ENCODE data around the gene SH3GL3. TPM values are rescaled to one million over a fixed set of nuclear protein-coding genes. Genes with fewer than 3 reads are reported as not detected.

The SH3GL3 gene
- total RNA-seq, 2 donors from 2014 or later = 3.5 to 3.8 TPM

DNA sequence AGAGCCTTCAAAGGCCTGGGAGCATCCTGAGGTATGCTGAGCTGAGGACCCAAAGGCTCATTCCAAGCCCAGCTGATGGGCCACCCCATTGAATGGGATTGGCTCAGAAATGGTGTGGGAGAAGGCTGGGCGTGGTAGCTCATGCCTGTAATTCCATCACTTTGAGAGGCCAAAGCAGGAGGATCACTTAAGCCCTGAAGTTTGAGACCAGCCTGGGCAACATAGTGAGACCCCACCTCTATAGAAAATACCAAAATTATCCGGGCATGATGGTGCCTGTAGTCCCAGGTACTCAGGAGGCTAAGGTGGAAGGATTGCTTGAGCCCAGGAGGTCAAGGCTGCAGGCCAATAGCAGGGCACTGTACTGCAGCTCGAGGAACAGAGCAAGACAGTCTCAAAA lies 163.0 kb downstream of the SH3GL3 start:
- H3K36me3 ChIP-seq (ENCODE audit: control insufficient read depth, insufficient read depth, low read length) = no peaks in the 10 kb centered on the region
- no peak overlapping the region for H3K4me3 Mint-ChIP-seq
- no peak overlapping the region for H3K27ac Mint-ChIP-seq
- H3K36me3 Mint-ChIP-seq (ENCODE audit: low read depth) = no peaks in the 10 kb centered on the region
- H3K27me3 ChIP-seq (ENCODE audit: control insufficient read depth, insufficient read depth, low read length, poor library complexity, severe bottlenecking) = no peaks in the 10 kb centered on the region
- DNase-seq = no peak
- no peaks in the 10 kb centered on the region for H3K9me3 ChIP-seq (ENCODE audit: control insufficient read depth, low read length)
- no peaks in the 10 kb centered on the region for H3K27me3 Mint-ChIP-seq (ENCODE audit: insufficient read depth)
- TF ChIP-seq, protein P1, sequence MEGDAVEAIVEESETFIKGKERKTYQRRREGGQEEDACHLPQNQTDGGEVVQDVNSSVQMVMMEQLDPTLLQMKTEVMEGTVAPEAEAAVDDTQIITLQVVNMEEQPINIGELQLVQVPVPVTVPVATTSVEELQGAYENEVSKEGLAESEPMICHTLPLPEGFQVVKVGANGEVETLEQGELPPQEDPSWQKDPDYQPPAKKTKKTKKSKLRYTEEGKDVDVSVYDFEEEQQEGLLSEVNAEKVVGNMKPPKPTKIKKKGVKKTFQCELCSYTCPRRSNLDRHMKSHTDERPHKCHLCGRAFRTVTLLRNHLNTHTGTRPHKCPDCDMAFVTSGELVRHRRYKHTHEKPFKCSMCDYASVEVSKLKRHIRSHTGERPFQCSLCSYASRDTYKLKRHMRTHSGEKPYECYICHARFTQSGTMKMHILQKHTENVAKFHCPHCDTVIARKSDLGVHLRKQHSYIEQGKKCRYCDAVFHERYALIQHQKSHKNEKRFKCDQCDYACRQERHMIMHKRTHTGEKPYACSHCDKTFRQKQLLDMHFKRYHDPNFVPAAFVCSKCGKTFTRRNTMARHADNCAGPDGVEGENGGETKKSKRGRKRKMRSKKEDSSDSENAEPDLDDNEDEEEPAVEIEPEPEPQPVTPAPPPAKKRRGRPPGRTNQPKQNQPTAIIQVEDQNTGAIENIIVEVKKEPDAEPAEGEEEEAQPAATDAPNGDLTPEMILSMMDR (conservative IDR thresholded peaks at IDR 0.05) = no peak
- WGBS, 2 experiments (ENCODE audit: insufficient coverage in 1 of 2, insufficient read length in 1 of 2) = 88 to 92% methylated on average over 2 to 3 of the region's 3 CpGs
- no peak overlapping the region for H3K9ac ChIP-seq (ENCODE audit: extremely low read depth, low read length, poor library complexity, severe bottlenecking)
- no peaks in the 10 kb centered on the region for H3K4me1 ChIP-seq (ENCODE audit: control insufficient read depth, insufficient read depth, low read length)
- no peaks in the 10 kb centered on the region for H3K9me3 Mint-ChIP-seq
- H3K4me1 Mint-ChIP-seq = no peaks in the 10 kb centered on the region
- no peak overlapping the region for H3K27ac ChIP-seq (ENCODE audit: low read depth, low read length)
- no peak overlapping the region for H3K4me3 ChIP-seq (ENCODE audit: low read length)

DNA sequence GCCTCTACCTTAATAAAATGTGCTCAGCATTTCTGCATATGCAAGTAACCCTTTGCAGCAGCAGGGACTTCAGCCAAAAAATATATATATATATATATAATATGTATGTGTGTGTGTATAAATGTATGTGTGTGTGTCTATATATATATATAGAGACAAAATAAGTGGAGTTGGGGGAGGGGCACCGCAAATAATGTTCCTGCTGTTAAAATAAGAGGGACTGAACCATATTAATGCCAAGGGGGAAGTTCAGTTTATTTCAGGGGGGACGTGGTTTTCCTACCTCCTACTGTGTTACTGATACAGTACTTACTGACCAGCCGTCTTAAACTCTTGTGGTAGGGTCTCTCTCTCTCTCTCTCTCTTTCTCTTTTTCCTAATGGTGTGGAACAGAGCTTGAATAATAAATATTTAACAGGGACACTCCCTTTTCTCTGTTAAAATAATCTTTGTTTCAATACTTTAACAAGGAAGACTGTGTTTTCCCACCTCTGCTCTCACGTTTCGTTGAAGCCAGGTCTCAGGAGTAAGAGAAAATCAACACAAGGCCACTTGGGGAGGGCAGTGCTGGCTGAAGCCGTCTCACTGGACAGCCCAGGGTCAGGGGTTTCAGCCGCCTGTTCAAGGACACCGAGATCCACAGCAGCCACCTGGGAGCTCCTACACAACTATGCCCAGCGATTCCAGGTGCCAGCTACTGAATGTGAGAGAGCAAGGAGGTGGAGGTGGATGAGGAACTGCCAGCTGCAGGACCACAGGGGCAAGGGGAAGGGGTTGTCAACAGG lies 164.0 kb downstream of the SH3GL3 start:
- Histone ChIP-seq H3K4me3 (ENCODE audit: low read length) (no peak overlapping the region), H3K4me1 (ENCODE audit: control insufficient read depth, insufficient read depth, low read length) (no peaks in the 10 kb centered on the region), H3K27ac (ENCODE audit: low read depth, low read length) (no peak overlapping the region), H3K9me3 (ENCODE audit: control insufficient read depth, low read length) (no peaks in the 10 kb centered on the region), H3K27me3 (ENCODE audit: control insufficient read depth, insufficient read depth, low read length, poor library complexity, severe bottlenecking) (no peaks in the 10 kb centered on the region), H3K9ac (ENCODE audit: extremely low read depth, low read length, poor library complexity, severe bottlenecking) (no peak overlapping the region), H3K36me3 (ENCODE audit: control insufficient read depth, insufficient read depth, low read length) (no peaks in the 10 kb centered on the region)
- Mint-ChIP-seq H3K4me3 (no peak overlapping the region), H3K27me3 (ENCODE audit: insufficient read depth) (no peaks in the 10 kb centered on the region), H3K27ac (no peak overlapping the region), H3K4me1 (no peaks in the 10 kb centered on the region), H3K36me3 (ENCODE audit: low read depth) (no peaks in the 10 kb centered on the region), H3K9me3 (no peaks in the 10 kb centered on the region)
- no peak for DNase-seq
- TF ChIP-seq, protein P1 (conservative IDR thresholded peaks at IDR 0.05) = no peak
- 94 to 100% methylated on average over 1 to 8 of the region's 9 CpGs for WGBS, 2 experiments (ENCODE audit: insufficient coverage in 1 of 2, insufficient read length in 1 of 2)

DNA sequence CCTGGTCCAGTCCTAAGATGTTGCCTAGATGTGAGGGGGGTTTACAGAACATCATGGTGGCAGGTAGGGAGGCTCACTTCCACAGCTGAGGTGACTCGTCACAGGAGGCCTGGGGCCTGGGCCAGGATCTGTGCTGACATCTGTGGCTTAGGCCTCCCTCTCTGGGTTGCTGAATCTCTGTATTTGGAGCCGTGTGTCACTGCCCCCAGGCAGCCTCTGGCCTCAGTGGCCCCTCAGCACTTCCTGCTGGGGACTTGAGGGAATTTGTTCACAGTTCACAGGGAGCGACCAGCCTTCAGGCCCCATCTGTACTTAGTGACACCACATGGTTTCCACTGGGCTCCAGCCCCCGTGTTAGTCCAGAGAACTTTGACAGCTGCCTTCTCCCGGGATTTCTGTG lies 165.1 kb downstream of the SH3GL3 start:
- Histone ChIP-seq H3K9me3 (ENCODE audit: control insufficient read depth, low read length) (no peaks in the 10 kb centered on the region), H3K27ac (ENCODE audit: low read depth, low read length) (no peak overlapping the region), H3K4me1 (ENCODE audit: control insufficient read depth, insufficient read depth, low read length) (no peaks in the 10 kb centered on the region), H3K9ac (ENCODE audit: extremely low read depth, low read length, poor library complexity, severe bottlenecking) (no peak overlapping the region), H3K27me3 (ENCODE audit: control insufficient read depth, insufficient read depth, low read length, poor library complexity, severe bottlenecking) (no peaks in the 10 kb centered on the region), H3K4me3 (ENCODE audit: low read length) (no peak overlapping the region), H3K36me3 (ENCODE audit: control insufficient read depth, insufficient read depth, low read length) (no peaks in the 10 kb centered on the region)
- no peak overlapping the region for H3K27ac Mint-ChIP-seq
- H3K27me3 Mint-ChIP-seq (ENCODE audit: insufficient read depth) = no peaks in the 10 kb centered on the region
- no peak overlapping the region for H3K4me3 Mint-ChIP-seq
- DNase-seq = no peak
- H3K9me3 Mint-ChIP-seq = no peaks in the 10 kb centered on the region
- TF ChIP-seq, protein P1 (conservative IDR thresholded peaks at IDR 0.05) = no peak
- no peaks in the 10 kb centered on the region for H3K36me3 Mint-ChIP-seq (ENCODE audit: low read depth)
- H3K4me1 Mint-ChIP-seq = no peaks in the 10 kb centered on the region
- WGBS, 2 experiments (ENCODE audit: insufficient coverage in 1 of 2, insufficient read length in 1 of 2) = 90 to 96% methylated on average over 4 to 5 of the region's 5 CpGs
